Panc1 (cell line): ENCODE data around the gene EMC8.
"Not testable (repeated sequence)": the region's sequence is repeated elsewhere in the genome, so short reads cannot be mapped to it uniquely, and the experiment has no call there.

Experiments
- POLR2AphosphoS5 ChIP-seq: IDR thresholded peaks from 2 replicates; pipeline ENCODE4 v1.6.1; 2012; ENCODE audit warnings: mild to moderate bottlenecking, low read depth, low read length, moderate library complexity
- TF ChIP-seq, protein P1 (sequence below): fragments of 450-650 bp; IDR thresholded peaks from 2 replicates; pipeline ENCODE4 v1.5.1; 2017; ENCODE audit warnings: mild to moderate bottlenecking
- TF ChIP-seq, protein P2 (sequence below), 2 experiments: IDR thresholded peaks; 2 replicates each; pipeline ENCODE4 v1.6.1; 2011 to 2012; ENCODE audit warnings: low read depth in 2 of 2, control low read depth in 1 of 2, low read length in 1 of 2, mild to moderate bottlenecking in 1 of 2, moderate library complexity in 1 of 2; ENCODE audit not compliant: insufficient read depth in 1 of 2

DNA sequence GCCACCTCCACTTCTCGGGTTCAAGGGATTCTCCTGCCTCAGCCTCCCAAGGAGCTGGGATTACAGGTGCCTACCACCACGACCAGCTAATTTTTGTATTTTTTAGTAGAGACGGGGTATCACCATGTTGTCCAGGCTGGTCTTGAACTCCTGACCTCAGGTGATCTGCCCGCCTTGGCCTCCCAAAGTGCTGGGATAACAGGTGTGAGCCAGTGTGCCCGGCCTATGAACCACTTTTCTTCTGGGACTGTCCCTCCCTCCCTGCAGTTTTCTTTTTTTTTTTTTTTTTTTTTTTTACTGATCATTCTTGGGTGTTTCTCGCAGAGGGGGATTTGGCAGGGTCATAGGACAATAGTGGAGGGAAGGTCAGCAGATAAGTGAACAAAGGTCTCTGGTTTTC lies 8.0 kb upstream of the EMC8 start:
- TF ChIP-seq, protein P1, sequence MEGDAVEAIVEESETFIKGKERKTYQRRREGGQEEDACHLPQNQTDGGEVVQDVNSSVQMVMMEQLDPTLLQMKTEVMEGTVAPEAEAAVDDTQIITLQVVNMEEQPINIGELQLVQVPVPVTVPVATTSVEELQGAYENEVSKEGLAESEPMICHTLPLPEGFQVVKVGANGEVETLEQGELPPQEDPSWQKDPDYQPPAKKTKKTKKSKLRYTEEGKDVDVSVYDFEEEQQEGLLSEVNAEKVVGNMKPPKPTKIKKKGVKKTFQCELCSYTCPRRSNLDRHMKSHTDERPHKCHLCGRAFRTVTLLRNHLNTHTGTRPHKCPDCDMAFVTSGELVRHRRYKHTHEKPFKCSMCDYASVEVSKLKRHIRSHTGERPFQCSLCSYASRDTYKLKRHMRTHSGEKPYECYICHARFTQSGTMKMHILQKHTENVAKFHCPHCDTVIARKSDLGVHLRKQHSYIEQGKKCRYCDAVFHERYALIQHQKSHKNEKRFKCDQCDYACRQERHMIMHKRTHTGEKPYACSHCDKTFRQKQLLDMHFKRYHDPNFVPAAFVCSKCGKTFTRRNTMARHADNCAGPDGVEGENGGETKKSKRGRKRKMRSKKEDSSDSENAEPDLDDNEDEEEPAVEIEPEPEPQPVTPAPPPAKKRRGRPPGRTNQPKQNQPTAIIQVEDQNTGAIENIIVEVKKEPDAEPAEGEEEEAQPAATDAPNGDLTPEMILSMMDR = not testable (repeated sequence)
- TF ChIP-seq POLR2AphosphoS5 = not testable (repeated sequence)
- TF ChIP-seq, protein P2, sequence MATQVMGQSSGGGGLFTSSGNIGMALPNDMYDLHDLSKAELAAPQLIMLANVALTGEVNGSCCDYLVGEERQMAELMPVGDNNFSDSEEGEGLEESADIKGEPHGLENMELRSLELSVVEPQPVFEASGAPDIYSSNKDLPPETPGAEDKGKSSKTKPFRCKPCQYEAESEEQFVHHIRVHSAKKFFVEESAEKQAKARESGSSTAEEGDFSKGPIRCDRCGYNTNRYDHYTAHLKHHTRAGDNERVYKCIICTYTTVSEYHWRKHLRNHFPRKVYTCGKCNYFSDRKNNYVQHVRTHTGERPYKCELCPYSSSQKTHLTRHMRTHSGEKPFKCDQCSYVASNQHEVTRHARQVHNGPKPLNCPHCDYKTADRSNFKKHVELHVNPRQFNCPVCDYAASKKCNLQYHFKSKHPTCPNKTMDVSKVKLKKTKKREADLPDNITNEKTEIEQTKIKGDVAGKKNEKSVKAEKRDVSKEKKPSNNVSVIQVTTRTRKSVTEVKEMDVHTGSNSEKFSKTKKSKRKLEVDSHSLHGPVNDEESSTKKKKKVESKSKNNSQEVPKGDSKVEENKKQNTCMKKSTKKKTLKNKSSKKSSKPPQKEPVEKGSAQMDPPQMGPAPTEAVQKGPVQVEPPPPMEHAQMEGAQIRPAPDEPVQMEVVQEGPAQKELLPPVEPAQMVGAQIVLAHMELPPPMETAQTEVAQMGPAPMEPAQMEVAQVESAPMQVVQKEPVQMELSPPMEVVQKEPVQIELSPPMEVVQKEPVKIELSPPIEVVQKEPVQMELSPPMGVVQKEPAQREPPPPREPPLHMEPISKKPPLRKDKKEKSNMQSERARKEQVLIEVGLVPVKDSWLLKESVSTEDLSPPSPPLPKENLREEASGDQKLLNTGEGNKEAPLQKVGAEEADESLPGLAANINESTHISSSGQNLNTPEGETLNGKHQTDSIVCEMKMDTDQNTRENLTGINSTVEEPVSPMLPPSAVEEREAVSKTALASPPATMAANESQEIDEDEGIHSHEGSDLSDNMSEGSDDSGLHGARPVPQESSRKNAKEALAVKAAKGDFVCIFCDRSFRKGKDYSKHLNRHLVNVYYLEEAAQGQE (IDR thresholded peaks at IDR 0.05; ENCODE audit: insufficient read depth in 1 of 2, low read depth in 2 of 2, low read length in 1 of 2) = not testable (repeated sequence)
